HG03378 (cell line): ENCODE measurements around the gene LDLRAD3.

ENCODE experiments used
- ATAC-seq: cut with Tn5 transposase; IDR thresholded peaks from one replicate; pipeline ENCODE4 v1.9.1; 2021; ENCODE audit warnings: mild to moderate bottlenecking, moderate library complexity; ENCODE audit not compliant: unreplicated experiment

The LDLRAD3 gene

DNA sequence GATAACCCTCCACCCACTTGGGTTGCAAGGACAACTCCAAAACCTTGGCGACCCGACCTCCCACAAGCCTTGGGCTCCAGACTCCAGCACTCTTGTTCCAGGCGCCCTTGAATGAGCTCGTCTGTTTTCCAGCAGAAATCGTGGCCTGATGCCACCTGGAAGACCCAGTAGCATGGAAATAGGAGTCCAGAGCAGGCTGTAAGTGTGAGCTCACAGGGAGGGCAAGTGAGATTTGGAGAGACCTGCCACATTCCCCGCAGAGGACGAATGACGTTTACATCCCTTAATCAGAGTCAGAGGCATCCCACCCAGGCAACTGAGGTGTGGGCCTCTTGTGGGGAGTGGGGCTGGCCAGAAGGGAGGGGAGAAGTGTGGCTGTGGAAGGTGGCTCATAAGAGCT, 71.9 kb downstream of the LDLRAD3 start:
- no peak for ATAC-seq

GRCh38 chr11:36016263-36016662, 72.4 kb downstream of the LDLRAD3 start:
- ATAC-seq = no peak

DNA sequence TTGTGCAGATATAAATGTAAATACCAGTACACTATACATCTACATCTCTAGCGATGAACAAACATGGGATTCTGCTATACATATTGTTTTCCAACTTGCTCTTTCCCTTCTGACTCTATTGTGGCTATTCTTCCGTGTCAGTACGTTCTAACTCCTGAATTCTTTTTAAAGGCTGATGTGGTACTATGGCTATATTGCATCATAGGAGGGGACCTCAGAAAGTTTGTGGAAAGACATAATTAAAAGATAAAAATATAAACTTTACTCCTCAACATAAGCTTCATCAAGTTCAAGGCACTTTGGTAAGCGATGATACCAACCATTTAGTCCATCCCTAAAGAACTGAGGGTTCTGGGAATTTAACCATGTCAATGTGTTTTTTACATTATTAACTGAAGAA, 72.8 kb downstream of the LDLRAD3 start:
- ATAC-seq = no peak

DNA sequence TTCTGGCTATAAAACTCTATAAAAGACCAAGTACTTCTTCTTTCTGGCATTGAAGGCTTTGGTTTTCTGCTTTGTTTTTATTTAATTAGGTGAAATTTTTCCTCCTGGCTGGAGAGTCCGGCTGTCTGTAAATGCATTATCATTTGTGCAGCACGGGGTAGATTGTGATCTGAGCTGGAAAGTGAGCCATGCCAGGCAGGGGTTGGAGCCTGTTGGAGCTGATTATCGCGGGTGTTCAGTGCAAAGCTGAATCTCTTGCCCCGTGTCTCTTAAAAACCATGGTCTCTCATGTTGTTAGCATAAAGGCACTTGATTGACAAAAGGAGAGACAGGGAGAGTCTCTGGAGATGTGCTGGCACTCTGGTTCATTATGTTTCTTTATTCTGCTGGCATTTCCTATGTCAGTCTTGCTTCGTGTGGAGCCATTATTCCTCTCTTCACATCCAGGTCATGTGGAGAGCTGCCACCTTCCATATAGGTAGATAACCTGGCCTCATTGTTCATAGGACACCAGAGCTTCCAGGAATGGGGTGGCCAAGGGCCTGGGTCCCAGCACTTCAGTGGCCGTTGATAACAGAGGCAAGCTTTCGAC, 75.2 kb downstream of the LDLRAD3 start:
- ATAC-seq = no peak

GRCh38 chr11:36019722-36020121, 75.9 kb downstream of the LDLRAD3 start:
- ATAC-seq = no peak

- no peak for ATAC-seq
Measured at GRCh38 chr11:36022882-36023281, 79.0 kb downstream of the LDLRAD3 start.

DNA sequence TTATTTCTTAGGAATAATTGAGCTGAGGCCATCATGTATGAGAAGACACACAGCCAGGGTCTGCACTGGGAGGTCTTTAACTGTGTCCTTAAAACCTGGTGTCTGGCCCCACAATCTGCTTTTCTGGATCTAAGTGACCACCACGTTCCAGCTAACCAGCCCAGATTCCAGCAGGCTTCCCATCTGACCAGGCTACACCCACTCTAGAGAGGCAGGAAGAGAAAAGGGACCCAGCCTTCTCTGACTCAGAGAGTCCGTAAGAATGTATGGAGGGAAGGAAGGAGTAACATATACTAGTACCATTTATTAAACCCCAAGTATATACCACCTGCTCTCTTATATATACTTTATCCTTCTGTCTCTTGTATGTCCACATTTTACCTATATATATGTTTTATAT, 80.1 kb downstream of the LDLRAD3 start:
- ATAC-seq = no peak

- ATAC-seq = no peak
Measured at GRCh38 chr11:36024716-36025115, 80.9 kb downstream of the LDLRAD3 start.

DNA sequence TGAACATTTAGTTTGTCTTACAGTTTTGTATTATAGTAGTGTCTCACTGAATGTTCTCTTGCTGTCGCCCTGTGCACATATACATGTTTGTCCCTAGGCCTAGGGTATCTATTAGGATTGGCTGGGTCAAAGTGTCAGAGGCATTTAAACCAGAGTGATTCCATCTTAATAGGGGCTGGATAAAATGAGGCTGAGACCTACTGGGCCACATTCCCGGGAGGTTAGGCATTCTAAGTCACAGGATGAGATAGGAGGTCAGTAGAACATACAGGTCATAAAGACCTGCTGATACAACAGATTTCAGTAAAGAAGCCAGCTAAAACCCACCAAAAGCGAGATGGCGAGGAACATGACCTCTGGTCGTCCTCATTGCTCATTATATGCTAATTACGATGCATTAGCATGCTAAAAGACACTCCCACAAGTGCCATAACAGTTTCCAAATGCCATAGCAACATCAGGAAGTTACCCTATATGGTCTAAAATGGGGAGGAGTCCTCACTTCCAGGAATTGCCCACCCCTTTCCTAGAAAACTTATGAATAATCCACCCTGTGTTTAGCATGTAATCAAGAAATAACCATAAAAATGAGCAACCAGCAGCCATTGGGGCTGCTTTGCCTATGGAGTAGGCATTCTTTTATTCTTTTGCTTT, 82.6 kb downstream of the LDLRAD3 start:
- no peak for ATAC-seq

DNA sequence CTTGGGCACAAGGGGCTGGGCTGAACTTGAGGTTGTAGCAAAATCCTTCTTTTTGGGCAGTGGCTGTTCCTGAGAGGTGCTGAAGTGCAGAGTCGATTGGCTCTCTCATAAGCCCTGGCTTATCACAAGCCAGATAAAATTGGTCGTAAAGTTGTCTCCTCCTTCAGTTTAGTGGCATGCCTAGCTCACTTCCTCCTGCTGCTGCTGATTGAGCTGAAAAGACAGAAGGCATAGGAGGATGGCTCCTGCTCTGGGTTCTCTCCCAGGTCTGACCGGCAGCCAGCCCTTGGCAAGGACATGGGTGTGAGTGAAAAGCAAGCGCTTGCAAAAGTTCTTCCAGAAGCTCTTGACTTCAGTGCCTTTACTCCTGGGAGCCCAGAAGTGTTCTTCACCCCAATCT, 83.9 kb downstream of the LDLRAD3 start:
- ATAC-seq = no peak

DNA sequence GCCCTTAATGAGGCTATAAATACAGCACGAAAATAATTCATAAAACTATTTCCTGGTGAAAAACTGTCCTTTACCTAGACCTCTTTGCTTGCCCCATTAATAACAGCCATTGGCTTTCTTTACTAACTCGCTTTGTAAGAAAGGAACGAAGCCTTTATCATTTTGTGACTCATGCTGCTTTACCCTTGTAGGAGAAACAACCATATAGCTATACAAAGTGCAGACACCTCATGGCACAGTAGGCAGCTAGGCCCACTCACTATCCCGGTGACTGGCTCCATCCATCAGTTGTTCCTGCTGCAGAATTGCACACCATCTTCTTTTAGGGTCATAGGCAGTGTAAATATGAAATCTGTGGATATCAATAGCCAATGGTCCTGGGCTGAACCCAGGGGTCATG, 85.8 kb downstream of the LDLRAD3 start:
- no peak for ATAC-seq

GRCh38 chr11:36030731-36031281, 86.9 kb downstream of the LDLRAD3 start:
- ATAC-seq = no peak

GRCh38 chr11:36033082-36033751, 89.4 kb downstream of the LDLRAD3 start:
- no peak for ATAC-seq

GRCh38 chr11:36033936-36034335, 90.1 kb downstream of the LDLRAD3 start:
- ATAC-seq = no peak

DNA sequence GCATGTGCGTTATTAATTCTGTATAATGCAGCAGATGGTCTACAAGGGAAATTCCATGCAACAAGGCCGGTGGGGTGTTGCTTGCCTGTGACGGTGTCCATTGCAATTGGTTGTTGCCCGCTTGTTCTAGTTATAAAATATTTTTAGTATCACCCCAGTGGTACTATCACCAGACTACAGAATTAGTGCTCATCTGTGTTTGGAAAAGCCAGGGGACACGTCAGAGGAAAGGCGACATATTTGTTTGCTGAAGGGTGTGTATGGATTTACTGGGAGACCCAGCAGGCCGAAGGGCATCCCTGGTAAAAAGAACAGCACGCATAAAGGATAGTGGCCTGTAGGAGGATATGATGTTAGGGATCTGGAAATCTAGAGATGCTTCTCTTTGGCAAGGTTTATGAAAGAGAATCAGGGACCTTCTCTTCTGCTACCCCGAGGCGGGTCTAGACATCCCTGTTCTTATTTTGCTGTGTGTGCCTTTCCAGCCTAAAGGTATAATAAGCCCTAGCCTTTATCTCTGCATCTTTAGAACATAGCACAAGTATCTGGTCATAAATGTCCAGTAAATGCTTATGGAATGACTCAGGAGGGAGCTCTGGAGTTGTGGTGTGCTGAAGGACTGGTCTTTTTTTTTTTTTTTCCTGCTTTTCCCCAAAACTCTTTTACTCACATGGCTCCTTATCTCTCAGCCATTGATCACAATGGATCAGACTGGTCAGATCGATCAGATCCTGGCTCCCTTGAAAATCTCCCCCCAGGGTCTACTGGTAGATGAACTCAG, 90.9 kb downstream of the LDLRAD3 start:
- ATAC-seq = no peak

DNA sequence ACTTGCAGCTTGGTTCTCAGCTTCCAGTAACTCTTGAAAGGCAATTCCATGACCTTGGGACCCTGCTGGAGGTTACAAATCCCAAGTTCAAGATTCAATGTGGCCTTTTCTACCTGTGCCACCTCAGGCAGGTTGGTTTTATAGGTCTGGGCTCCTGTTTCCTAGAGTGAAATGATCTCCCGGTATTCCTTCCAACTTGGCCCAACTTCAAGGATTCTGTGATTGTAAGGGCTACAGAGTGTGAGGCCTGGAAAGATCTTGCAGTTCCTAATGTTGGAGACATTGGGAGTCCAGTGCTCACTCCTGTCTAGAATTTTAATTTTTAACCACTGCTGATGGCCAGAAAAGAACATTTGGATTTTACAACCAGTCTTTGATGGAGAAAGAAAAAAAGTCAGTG, 91.6 kb downstream of the LDLRAD3 start:
- no peak for ATAC-seq

DNA sequence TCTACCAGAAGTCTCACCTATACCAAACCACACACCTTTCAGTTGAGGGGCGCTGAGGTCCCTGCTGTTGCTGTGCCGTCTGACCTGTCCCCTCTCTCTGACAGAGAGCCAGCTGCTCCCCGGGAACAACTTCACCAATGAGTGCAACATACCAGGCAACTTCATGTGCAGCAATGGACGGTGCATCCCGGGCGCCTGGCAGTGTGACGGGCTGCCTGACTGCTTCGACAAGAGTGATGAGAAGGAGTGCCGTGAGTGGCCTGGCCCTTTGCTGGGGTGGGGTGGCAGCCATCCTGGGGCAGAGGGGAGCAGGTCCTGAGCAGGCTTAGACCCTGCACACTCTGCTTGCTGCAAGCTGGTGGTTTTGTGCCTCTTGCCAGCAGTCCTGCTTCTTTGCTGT, 92.1 kb downstream of the LDLRAD3 start:
- no peak for ATAC-seq

DNA sequence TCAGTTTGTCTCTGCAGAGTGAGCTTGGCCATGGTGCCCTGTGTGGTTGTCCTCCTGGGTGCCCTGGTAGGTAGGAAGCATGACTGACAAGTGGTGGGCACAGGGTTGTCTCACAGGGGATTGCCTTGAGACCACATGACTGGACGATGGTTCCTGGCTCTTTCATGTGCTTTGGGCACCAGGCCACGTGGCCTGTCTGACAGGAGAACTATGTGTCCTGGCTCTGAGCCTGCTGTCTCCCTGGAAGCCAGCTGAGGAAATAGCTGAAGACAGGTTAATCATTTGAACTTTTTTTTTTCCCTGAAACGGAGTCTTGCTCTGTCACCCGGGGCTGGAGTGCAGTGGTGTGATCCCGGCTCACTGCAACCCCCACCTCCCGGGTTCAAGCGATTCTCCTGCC, 93.2 kb downstream of the LDLRAD3 start:
- no peak for ATAC-seq

DNA sequence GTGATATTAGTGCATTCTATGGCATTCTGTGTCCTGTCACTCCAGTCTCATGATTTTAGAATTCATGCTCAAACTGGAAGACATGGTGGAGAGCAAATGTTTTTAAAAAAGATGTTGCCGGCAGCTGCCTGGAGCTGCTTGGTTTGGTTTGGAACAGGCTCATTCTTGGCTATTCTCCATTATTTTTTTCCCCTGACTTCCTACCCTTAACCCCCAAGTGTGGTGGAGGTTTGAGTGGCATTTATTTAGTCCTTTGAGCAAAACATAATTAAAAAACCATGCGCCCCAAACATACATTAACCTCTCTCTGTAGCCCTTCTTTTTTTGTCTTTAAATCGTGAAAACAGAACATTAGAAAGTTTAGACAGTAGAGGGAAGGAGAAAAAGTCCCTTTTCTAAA, 94.7 kb downstream of the LDLRAD3 start:
- no peak for ATAC-seq

DNA sequence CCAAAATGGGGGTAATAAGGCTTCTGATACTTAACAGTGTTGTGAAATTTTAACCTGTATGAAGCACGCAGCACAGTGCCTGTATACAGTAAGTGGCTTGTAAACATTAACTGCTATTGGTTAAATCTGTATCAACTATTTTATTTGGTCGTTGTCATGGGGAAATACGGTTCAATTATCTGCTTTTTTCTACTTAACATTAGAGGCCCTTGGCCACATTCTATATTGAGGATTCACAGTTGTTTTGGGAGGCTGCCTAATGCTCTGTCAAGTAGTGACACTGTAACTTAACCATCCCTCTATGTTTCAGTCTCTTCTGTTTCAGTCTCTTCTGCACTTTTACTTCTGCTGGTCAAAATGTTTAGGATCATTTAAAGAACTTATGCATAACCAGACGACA, 95.6 kb downstream of the LDLRAD3 start:
- no peak for ATAC-seq

DNA sequence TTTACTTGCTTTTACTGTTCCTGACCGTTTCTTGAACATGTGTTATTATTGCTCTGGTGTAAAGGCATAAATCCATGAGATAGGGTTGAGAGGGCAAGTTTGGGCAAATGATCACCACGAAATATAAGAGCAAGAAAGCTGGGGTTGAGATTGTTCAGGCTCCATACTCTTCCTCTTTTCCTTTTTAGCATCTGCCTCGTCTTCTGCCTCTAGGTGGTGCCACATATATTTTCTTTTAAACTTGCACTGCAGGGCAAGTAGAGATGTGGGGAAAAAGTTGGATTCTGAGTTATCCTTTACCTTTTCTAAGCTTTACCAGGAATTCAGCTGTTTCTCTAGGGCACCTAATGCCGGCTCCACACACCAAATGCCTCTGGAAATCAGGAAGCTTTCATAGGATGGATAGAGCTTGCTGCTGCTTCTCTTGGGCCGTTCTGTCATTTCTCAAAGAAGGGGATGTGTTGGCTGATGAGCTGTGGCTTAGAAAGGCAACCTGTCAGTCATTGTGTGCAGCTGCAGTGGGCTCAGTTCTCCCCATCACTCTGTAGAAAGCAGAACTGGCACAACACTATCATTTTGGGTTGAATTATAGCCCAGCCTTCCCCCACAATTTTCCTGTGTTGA, 98.2 kb downstream of the LDLRAD3 start:
- ATAC-seq = no peak
